ENCODE results near the gene H2AZ2.

H2AZ2 gene

DNA sequence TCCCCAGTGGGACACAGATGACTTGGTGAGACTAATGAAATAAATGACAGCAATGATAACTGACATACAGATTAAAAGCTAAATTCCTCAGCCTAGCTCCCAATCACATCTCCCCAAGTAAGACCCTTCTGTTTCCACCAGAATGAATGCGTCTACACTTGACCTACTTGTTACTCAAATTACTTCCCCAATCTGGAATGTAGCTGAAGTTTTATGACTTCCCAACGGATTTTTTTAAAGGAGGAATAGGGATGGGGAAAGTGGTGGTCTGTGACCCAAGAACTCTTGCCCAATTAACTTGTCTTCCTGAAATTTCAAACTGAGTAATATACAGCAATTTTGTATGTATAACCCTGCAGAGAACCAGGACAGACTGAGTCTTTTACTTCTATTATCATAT is 9.1 kb downstream of the H2AZ2 start:
- no peak for DNase-seq (ENCODE audit: extremely low read depth, insufficient read length)
- TF ChIP-seq, protein P1, sequence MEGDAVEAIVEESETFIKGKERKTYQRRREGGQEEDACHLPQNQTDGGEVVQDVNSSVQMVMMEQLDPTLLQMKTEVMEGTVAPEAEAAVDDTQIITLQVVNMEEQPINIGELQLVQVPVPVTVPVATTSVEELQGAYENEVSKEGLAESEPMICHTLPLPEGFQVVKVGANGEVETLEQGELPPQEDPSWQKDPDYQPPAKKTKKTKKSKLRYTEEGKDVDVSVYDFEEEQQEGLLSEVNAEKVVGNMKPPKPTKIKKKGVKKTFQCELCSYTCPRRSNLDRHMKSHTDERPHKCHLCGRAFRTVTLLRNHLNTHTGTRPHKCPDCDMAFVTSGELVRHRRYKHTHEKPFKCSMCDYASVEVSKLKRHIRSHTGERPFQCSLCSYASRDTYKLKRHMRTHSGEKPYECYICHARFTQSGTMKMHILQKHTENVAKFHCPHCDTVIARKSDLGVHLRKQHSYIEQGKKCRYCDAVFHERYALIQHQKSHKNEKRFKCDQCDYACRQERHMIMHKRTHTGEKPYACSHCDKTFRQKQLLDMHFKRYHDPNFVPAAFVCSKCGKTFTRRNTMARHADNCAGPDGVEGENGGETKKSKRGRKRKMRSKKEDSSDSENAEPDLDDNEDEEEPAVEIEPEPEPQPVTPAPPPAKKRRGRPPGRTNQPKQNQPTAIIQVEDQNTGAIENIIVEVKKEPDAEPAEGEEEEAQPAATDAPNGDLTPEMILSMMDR (IDR thresholded peaks at IDR 0.05; ENCODE audit: insufficient read depth, low read length, poor library complexity, severe bottlenecking), result no peak
- Histone ChIP-seq H3K36me3 (ENCODE audit: control insufficient read depth, insufficient read depth, low read length) (peaks cover 5% of the 10 kb centered on the region), H3K27me3 (replicated peaks; ENCODE audit: control insufficient read depth, insufficient read depth, low read length) (no peaks in the 10 kb centered on the region), H3K4me3 (replicated peaks; ENCODE audit: low read depth, low read length) (no peak overlapping the region)

DNA sequence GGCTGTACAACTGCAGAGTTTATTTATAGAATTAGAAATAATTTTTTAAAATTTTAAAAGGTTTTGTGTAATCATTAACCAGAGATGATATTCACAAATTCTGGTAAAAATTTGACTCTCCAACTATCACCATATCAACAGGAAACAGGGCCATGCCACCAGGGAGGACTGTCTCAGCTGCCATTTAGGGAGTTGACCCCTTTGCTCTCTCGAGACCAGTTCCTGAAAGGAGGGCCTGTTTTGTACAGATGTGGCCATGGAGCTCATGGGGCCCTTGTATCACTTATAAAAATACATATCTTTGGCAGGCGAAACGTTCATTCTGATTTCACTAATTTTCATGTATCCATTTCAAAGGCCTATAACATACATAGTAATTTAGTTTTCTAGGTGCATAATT is 20.3 kb downstream of the H2AZ2 start:
- H3K36me3 ChIP-seq (ENCODE audit: control insufficient read depth, insufficient read depth, low read length), result no peaks in the 10 kb centered on the region; the same call in none of the 2 replicates
- TF ChIP-seq, protein P1 (IDR thresholded peaks at IDR 0.05; ENCODE audit: insufficient read depth, low read length, poor library complexity, severe bottlenecking), result no peak
- no peak overlapping the region for H3K4me3 ChIP-seq (replicated peaks; ENCODE audit: low read depth, low read length)
- no peaks in the 10 kb centered on the region for H3K27me3 ChIP-seq (replicated peaks; ENCODE audit: control insufficient read depth, insufficient read depth, low read length)
- no peak for DNase-seq (ENCODE audit: extremely low read depth, insufficient read length)

DNA sequence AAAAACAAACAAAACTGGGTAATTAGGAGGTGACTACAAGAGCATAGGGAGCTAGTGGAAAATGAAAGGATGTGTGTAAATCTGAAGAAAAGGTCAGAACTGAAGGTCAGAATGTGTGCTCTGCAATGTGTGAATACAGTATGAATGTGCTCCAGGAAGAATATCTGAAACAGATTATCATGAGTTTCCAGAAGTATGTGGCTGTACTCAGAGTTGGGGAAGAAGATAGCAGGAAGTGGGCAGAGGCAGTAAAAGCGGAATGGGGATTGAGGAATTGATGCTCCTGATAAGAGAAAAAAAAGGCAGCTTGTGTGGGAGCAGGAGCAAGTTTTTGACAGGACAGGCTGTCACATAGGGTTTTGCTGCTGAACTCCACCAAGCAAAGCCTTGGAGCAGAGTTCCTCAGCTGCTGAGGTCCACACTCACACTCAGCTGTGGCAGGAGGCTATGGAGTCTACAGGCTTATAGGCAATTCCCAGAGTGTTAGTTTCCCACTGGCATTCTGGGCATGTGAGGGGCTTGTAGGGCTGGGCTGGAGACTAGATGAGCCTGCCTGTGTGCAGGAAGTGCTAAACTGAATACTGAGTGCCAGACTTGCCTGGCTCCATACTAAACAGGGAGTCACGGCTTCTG is 22.9 kb downstream of the H2AZ2 start:
- no peaks in the 10 kb centered on the region; the same call in none of the 2 replicates for H3K36me3 ChIP-seq (ENCODE audit: control insufficient read depth, insufficient read depth, low read length)
- TF ChIP-seq, protein P1 (IDR thresholded peaks at IDR 0.05; ENCODE audit: insufficient read depth, low read length, poor library complexity, severe bottlenecking), result no peak
- DNase-seq (ENCODE audit: extremely low read depth, insufficient read length), result no peak
- no peak overlapping the region for H3K4me3 ChIP-seq (replicated peaks; ENCODE audit: low read depth, low read length)
- no peaks in the 10 kb centered on the region for H3K27me3 ChIP-seq (replicated peaks; ENCODE audit: control insufficient read depth, insufficient read depth, low read length)

DNA sequence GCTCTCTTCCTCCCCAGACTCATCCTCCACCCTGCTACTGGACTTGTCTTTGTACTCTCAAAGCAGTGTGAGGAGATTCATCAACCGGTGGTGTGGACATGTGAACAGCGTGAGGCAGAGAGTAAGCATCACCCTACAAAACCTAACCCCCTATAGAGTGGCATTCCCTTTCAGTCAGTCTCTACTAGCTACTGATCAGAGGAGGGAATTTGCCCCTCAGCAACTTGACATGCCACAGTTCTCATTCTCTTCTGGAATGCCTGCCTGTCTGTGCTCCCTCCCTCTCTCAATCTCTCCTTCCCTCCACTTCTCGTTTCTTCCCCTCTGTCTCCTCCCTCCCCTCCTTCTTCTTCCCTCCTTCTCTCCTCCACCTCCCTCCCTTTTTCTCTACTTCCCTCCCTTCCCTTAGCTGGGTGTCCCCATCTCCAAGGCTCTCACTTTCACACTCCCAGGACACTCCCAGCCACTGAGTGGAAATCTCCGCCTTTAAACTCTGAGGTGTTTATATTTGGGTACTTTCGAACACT is 24.6 kb downstream of the H2AZ2 start:
- Histone ChIP-seq H3K36me3 (ENCODE audit: control insufficient read depth, insufficient read depth, low read length) (no peaks in the 10 kb centered on the region; the same call in 1 of the 2 replicates), H3K4me3 (replicated peaks; ENCODE audit: low read depth, low read length) (no peak overlapping the region), H3K27me3 (replicated peaks; ENCODE audit: control insufficient read depth, insufficient read depth, low read length) (no peaks in the 10 kb centered on the region)
- no peak for DNase-seq (ENCODE audit: extremely low read depth, insufficient read length)
- TF ChIP-seq, protein P1 (IDR thresholded peaks at IDR 0.05; ENCODE audit: insufficient read depth, low read length, poor library complexity, severe bottlenecking), result no peak

DNA sequence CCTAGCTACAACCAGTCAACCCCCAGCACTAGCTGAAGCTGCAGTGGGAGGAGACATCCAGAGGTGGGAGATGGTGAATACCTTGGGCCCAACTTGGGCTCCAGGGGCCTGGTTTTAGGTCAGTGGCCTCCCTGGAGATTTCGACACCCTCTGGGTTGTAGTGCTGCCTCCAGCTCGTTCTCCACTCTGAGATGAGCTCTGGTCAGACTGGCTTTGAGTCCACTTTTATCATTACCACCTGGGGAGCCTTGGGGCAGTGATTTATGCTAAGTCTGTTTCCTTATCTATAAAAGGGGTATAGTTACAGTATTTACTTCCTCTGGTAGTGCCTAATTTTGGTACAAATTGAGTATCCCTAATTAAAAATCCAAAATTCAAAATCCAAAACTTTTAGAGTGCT is 28.6 kb downstream of the H2AZ2 start:
- Histone ChIP-seq H3K27me3 (replicated peaks; ENCODE audit: control insufficient read depth, insufficient read depth, low read length) (no peaks in the 10 kb centered on the region), H3K36me3 (ENCODE audit: control insufficient read depth, insufficient read depth, low read length) (no peaks in the 10 kb centered on the region), H3K4me3 (replicated peaks; ENCODE audit: low read depth, low read length) (no peak overlapping the region)
- no peak for DNase-seq (ENCODE audit: extremely low read depth, insufficient read length)
- TF ChIP-seq, protein P1 (IDR thresholded peaks at IDR 0.05; ENCODE audit: insufficient read depth, low read length, poor library complexity, severe bottlenecking), result no peak
